ENCODE data around the gene RFTN1. TPM values are rescaled to one million over a fixed set of nuclear protein-coding genes. Genes with fewer than 3 reads are reported as not detected.
A peak's percentile ranks its signal among the peaks of the same experiment; 100 is the strongest.

RFTN1 gene
- total RNA-seq, 1 experiment from 2014 or later, result 2.2 TPM

- TF ChIP-seq, protein P1, sequence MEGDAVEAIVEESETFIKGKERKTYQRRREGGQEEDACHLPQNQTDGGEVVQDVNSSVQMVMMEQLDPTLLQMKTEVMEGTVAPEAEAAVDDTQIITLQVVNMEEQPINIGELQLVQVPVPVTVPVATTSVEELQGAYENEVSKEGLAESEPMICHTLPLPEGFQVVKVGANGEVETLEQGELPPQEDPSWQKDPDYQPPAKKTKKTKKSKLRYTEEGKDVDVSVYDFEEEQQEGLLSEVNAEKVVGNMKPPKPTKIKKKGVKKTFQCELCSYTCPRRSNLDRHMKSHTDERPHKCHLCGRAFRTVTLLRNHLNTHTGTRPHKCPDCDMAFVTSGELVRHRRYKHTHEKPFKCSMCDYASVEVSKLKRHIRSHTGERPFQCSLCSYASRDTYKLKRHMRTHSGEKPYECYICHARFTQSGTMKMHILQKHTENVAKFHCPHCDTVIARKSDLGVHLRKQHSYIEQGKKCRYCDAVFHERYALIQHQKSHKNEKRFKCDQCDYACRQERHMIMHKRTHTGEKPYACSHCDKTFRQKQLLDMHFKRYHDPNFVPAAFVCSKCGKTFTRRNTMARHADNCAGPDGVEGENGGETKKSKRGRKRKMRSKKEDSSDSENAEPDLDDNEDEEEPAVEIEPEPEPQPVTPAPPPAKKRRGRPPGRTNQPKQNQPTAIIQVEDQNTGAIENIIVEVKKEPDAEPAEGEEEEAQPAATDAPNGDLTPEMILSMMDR (conservative IDR thresholded peaks at IDR 0.05), result no peak
- peak; percentile 47 for DNase-seq
- no peak overlapping the region for H3K27ac Mint-ChIP-seq
- Histone ChIP-seq H4K20me1 (ENCODE audit: control insufficient read depth, insufficient read depth, insufficient read length) (peaks cover 2% of the 10 kb centered on the region), H2BK15ac (ENCODE audit: low read depth, low read length) (no peak overlapping the region), H2BK12ac (ENCODE audit: insufficient read length, low read depth, low read length) (no peak overlapping the region), H3K23ac (ENCODE audit: insufficient read length, low read depth, low read length) (no peak overlapping the region), H3K23me2 (ENCODE audit: insufficient read length, low read depth, low read length, poor library complexity, severe bottlenecking) (peaks cover 16% of the 10 kb centered on the region), H3K4me1 (ENCODE audit: insufficient read depth, low read length) (peaks cover 4% of the 10 kb centered on the region; the same call in 1 of the 2 replicates), H3T11ph (ENCODE audit: low read length) (no peak overlapping the region), H2AFZ (ENCODE audit: low read length) (no peak overlapping the region), H3K56ac (ENCODE audit: insufficient read length, low read depth, low read length) (no peak overlapping the region), H2BK5ac (ENCODE audit: insufficient read length, low read length) (no peak overlapping the region), H2BK120ac (ENCODE audit: low read depth, low read length, poor library complexity, severe bottlenecking) (no peak overlapping the region), H4K8ac (replicated peaks; ENCODE audit: insufficient read length, low read depth, low read length) (no peak overlapping the region), H2AK5ac (ENCODE audit: insufficient read length, low read length) (no peak overlapping the region), H3K79me2 (ENCODE audit: insufficient read depth, low read length) (no peaks in the 10 kb centered on the region), H4K91ac (ENCODE audit: insufficient read length, low read depth, low read length) (no peak overlapping the region), H4K5ac (ENCODE audit: insufficient read length, low read depth, low read length) (no peak overlapping the region), H3K27ac (ENCODE audit: insufficient read length, low read depth, low read length) (no peak overlapping the region), H3K9me3 (ENCODE audit: control insufficient read depth, low read depth, low read length) (no peaks in the 10 kb centered on the region), H3K4me2 (ENCODE audit: insufficient read depth, insufficient read length, low read length) (peak overlapping the region; percentile 74), H3K79me1 (ENCODE audit: insufficient read depth, low read depth, low read length, poor library complexity, severe bottlenecking) (no peaks in the 10 kb centered on the region), H3K9ac (ENCODE audit: extremely low read depth, insufficient read length, low read length) (no peak overlapping the region), H3K18ac (ENCODE audit: insufficient read length, low read depth, low read length) (no peak overlapping the region), H3K14ac (ENCODE audit: insufficient read depth, low read length) (no peak overlapping the region), H3K4ac (ENCODE audit: low read depth, low read length) (no peak overlapping the region), H3K27me3 (ENCODE audit: insufficient read depth, low read length) (peaks cover 17% of the 10 kb centered on the region; the same call in 1 of the 2 replicates), H2BK20ac (ENCODE audit: low read depth, low read length, poor library complexity, severe bottlenecking) (no peak overlapping the region)
- H3K4me1 Mint-ChIP-seq, result peaks cover 28 to 30% of the 10 kb centered on the region in 2 experiments
- no peaks in the 10 kb centered on the region for H3K36me3 Mint-ChIP-seq (ENCODE audit: insufficient read depth in 1 of 3, low read depth in 3 of 3)
- WGBS (ENCODE audit: extremely low coverage, insufficient read length, low lambda C conversion rate), result no CpG with 5 or more reads among the region's 11 CpGs
- H3K27me3 Mint-ChIP-seq (ENCODE audit: low read depth), result peaks cover 64% of the 10 kb centered on the region
- no peaks in the 10 kb centered on the region; a peak in 2 of 5 replicates for H3K9me3 Mint-ChIP-seq
- H3K4me3 Mint-ChIP-seq, result peak overlapping the region; percentile 73 to 77
These were observed 1.6 kb downstream of the RFTN1 start for GRCh38 chr3:16511681-16512434.
